Measurements from ENCODE around the gene SPSB3. TPM values are rescaled to one million over a fixed set of nuclear protein-coding genes. Genes with fewer than 3 reads are reported as not detected.

Gene SPSB3
- total and polyA plus RNA-seq, 2 experiments from 2014 or later, result 27.1 to 34.7 TPM

- TF ChIP-seq ZNF462 (CRISPR knock-in tag; IDR thresholded peaks at IDR 0.05), result no peak
- no peak for TF ChIP-seq CREB1 (CRISPR knock-in tag; IDR thresholded peaks at IDR 0.05; ENCODE audit: low read depth)
- no peak for TF ChIP-seq STAT1 (IDR thresholded peaks at IDR 0.05; ENCODE audit: unreplicated experiment)
- TF ChIP-seq JUNB (IDR thresholded peaks at IDR 0.05; ENCODE audit: unreplicated experiment), result no peak
- TF ChIP-seq EZH2phosphoT487 (IDR thresholded peaks at IDR 0.05; ENCODE audit: unreplicated experiment), result no peak
- no peak for TF ChIP-seq ZNF114 (CRISPR knock-in tag; IDR thresholded peaks at IDR 0.05)
- no peak for TF ChIP-seq EZH2 (IDR thresholded peaks at IDR 0.05; ENCODE audit: low read depth, unreplicated experiment)
Measured at GRCh38 chr16:1819611-1820010, 37.2 kb upstream of the SPSB3 start (continued).

- no peak overlapping the region for H3K4me2 ChIP-seq
- H3K27ac Mint-ChIP-seq, result no peak overlapping the region
- no peak overlapping the region for H3K27ac ChIP-seq (ENCODE audit: low read depth)
- H3K79me2 ChIP-seq (replicated peaks; ENCODE audit: insufficient read depth), result no peaks in the 10 kb centered on the region
- H3K27me3 Mint-ChIP-seq (ENCODE audit: insufficient read depth, low read depth, poor library complexity), result no peaks in the 10 kb centered on the region
- no peaks in the 10 kb centered on the region for H3K9me2 ChIP-seq (ENCODE audit: insufficient read depth)
- H3K27me3 ChIP-seq (ENCODE audit: insufficient read depth), result no peaks in the 10 kb centered on the region
- TF ChIP-seq NANOG (IDR thresholded peaks at IDR 0.05; ENCODE audit: borderline replicate concordance) (no peak), ZNF114 (CRISPR knock-in tag; IDR thresholded peaks at IDR 0.05) (no peak), JUNB (IDR thresholded peaks at IDR 0.05; ENCODE audit: unreplicated experiment) (no peak), CREB1 (CRISPR knock-in tag; IDR thresholded peaks at IDR 0.05; ENCODE audit: low read depth) (no peak), REST (IDR thresholded peaks at IDR 0.05; ENCODE audit: unreplicated experiment) (no peak), CTCF (conservative IDR thresholded peaks at IDR 0.05; ENCODE audit: low read depth in 2 of 2) (no peak), EZH2 (IDR thresholded peaks at IDR 0.05; ENCODE audit: low read depth, unreplicated experiment) (no peak), STAT1 (IDR thresholded peaks at IDR 0.05; ENCODE audit: unreplicated experiment) (no peak)
- no peak for DNase-seq (ENCODE audit: low spot score)
- no peak overlapping the region for H3K4me3 Mint-ChIP-seq
- no peaks in the 10 kb centered on the region for H3F3A ChIP-seq (replicated peaks; ENCODE audit: low read depth)
- H3K36me3 Mint-ChIP-seq (ENCODE audit: low read depth), result peaks cover 6% of the 10 kb centered on the region; the same call in 2 of the 3 replicates
- H3K36me3 ChIP-seq (ENCODE audit: insufficient read depth), result no peaks in the 10 kb centered on the region
- no peaks in the 10 kb centered on the region for H3K9me3 Mint-ChIP-seq
- H2AFZ ChIP-seq, result no peak overlapping the region
- no peaks in the 10 kb centered on the region; the same call in 1 of the 2 replicates for H4K20me1 ChIP-seq (replicated peaks; ENCODE audit: insufficient read depth)
- H3K4me3 ChIP-seq, result no peak overlapping the region
- no peaks in the 10 kb centered on the region for H3K4me1 Mint-ChIP-seq
- no peak for ATAC-seq
- H3K4me1 ChIP-seq (ENCODE audit: insufficient read depth), result no peaks in the 10 kb centered on the region
Measured at GRCh38 chr16:1818873-1819525, 36.6 kb upstream of the SPSB3 start.

All from GM23338 (cell line).